Activated CD8-positive, alpha-beta memory T cell treated with anti-CD3 and anti-CD28 coated beads, Interleukin-2, amount 10 ng/mL, durations not matched to agents 7 days and 5 days (primary cell): ENCODE results near the gene C22orf31. TPM values are rescaled to one million over a fixed set of nuclear protein-coding genes. Genes with fewer than 3 reads are reported as not detected.

Experiments
- ATAC-seq: fragments of 150-1000 bp; cut with Tn5 transposase; one replicate; pipeline ENCODE4 v1.10.0; 2021; ENCODE audit warnings: moderate library complexity
- CTCF ChIA-PET: fragments of 350-600 bp; sonication (Branson Sonifier 250); formaldehyde crosslinking; loops from one replicate; lab custom pipeline; 2021; ENCODE audit warnings: antibody characterized with exemption; lab: Charles Lee
- DNase-seq: peaks from one replicate; pipeline ENCODE4 v3.0.0-alpha.2; 2020
- H3K27ac Mint-ChIP-seq: one replicate; pipeline ENCODE4 v1.8.0; 2021; ENCODE audit warnings: mild to moderate bottlenecking, mixed read lengths
- H3K27me3 Mint-ChIP-seq: one replicate; pipeline ENCODE4 v1.8.0; 2021; ENCODE audit warnings: mixed read lengths
- H3K36me3 Mint-ChIP-seq: one replicate; pipeline ENCODE4 v1.8.0; 2021; ENCODE audit warnings: mild to moderate bottlenecking, mixed read lengths
- H3K4me1 Mint-ChIP-seq: one replicate; pipeline ENCODE4 v1.8.0; 2021; ENCODE audit warnings: mixed read lengths
- H3K4me3 Mint-ChIP-seq: one replicate; pipeline ENCODE4 v1.8.0; 2021; ENCODE audit warnings: mild to moderate bottlenecking, moderate library complexity, mixed read lengths
- H3K9me3 Mint-ChIP-seq: one replicate; pipeline ENCODE4 v1.8.0; 2022; ENCODE audit warnings: low read depth, mixed read lengths
- total RNA-seq, 2 experiments: library from RNA; stranded (reverse); gene quantifications; one replicate each; pipeline ENCODE4 v1.2.3, GENCODE V29; 2021

C22orf31 gene
- total RNA-seq, 2 experiments from 2014 or later = not detected

GRCh38 chr22:29060251-29060869 is 1.3 kb downstream of the C22orf31 start:
- no peak for ATAC-seq
- H3K36me3 Mint-ChIP-seq = no peaks in the 10 kb centered on the region
- no peak overlapping the region for H3K27ac Mint-ChIP-seq
- peaks cover 47% of the 10 kb centered on the region for H3K27me3 Mint-ChIP-seq
- no peaks in the 10 kb centered on the region for H3K9me3 Mint-ChIP-seq
- CTCF ChIA-PET = interaction anchor here (1.0 kb wide), 1 partner anchor 20 kb away, joined by 3 read pairs; no protein-coding TSS in a partner anchor
- H3K4me1 Mint-ChIP-seq = peaks cover 3% of the 10 kb centered on the region
- H3K4me3 Mint-ChIP-seq = no peak overlapping the region
- no peak for DNase-seq

- ATAC-seq (no peak), DNase-seq (no peak)
- no peaks in the 10 kb centered on the region for H3K9me3 Mint-ChIP-seq
- no peaks in the 10 kb centered on the region for H3K36me3 Mint-ChIP-seq
- peaks cover 34% of the 10 kb centered on the region for H3K27me3 Mint-ChIP-seq
- no peak overlapping the region for H3K27ac Mint-ChIP-seq
- no peak overlapping the region for H3K4me3 Mint-ChIP-seq
- CTCF ChIA-PET = interaction anchor here (1.5 to 6.5 kb wide), 3 partner anchors 16 to 189 kb away, joined by 3 to 26 read pairs (median 4); no protein-coding TSS in a partner anchor
- no peaks in the 10 kb centered on the region for H3K4me1 Mint-ChIP-seq
Observed at GRCh38 chr22:29056472-29056871, 5.2 kb downstream of the C22orf31 start.

GRCh38 chr22:29055192-29055830 is 6.3 kb downstream of the C22orf31 start:
- no peak for DNase-seq
- H3K4me1 Mint-ChIP-seq = no peaks in the 10 kb centered on the region
- H3K36me3 Mint-ChIP-seq = no peaks in the 10 kb centered on the region
- H3K27ac Mint-ChIP-seq = no peak overlapping the region
- no peaks in the 10 kb centered on the region for H3K9me3 Mint-ChIP-seq
- H3K27me3 Mint-ChIP-seq = peaks cover 22% of the 10 kb centered on the region
- H3K4me3 Mint-ChIP-seq = no peak overlapping the region
- CTCF ChIA-PET = interaction anchor here (1.6 to 6.5 kb wide), 2 partner anchors 14 to 190 kb away, joined by 4 to 26 read pairs; no protein-coding TSS in a partner anchor
- no peak for ATAC-seq

GRCh38 chr22:29054251-29054767 is 7.3 kb downstream of the C22orf31 start:
- Mint-ChIP-seq H3K36me3 (no peaks in the 10 kb centered on the region), H3K4me1 (no peaks in the 10 kb centered on the region), H3K9me3 (no peaks in the 10 kb centered on the region), H3K27ac (no peak overlapping the region), H3K4me3 (no peak overlapping the region), H3K27me3 (peaks cover 18% of the 10 kb centered on the region)
- CTCF ChIA-PET = interaction anchor here (0.9 to 6.5 kb wide), 3 partner anchors 13 to 192 kb away, joined by 3 to 26 read pairs (median 3); no protein-coding TSS in a partner anchor
- DNase-seq = no peak
- no peak for ATAC-seq

DNA sequence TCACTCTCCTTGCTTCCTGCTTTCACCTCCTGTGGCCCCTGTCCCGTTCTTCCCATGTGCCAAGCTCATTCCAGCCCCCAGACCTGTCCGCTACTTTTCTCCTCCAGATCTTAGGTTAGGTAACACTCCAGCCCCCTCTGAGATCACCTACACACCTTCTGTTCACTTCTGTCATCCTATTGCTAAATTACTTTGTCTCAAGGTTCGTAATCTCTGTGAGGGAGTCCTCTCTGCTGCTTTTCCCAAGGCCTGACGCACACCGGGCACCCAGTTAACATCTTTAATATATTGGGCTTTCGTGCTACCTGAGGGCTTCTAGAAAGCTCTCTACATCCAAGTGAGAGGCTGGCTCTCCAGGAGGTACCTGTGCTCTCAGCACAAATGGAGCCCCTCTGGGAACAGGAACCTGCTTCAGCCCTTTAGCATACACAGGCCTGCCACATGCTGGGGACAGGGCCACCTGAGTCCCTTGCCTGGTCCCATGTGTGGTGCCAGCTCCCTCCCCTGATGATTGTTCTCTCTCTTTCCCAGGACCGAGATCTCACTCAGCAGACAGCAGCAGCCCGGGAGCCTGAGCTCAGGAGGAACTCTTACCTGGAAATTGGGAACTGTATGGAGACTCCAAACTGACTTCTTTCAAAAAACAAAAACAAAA is 8.5 kb downstream of the C22orf31 start:
- Mint-ChIP-seq H3K27ac (no peak overlapping the region), H3K27me3 (peaks cover 9% of the 10 kb centered on the region), H3K36me3 (no peaks in the 10 kb centered on the region), H3K4me3 (no peak overlapping the region), H3K9me3 (no peaks in the 10 kb centered on the region), H3K4me1 (no peaks in the 10 kb centered on the region)
- CTCF ChIA-PET = interaction anchor here (1.2 to 6.5 kb wide), 2 partner anchors 10 to 12 kb away, joined by 3 to 26 read pairs; no protein-coding TSS in a partner anchor
- ATAC-seq (no peak), DNase-seq (no peak)

GRCh38 chr22:29050457-29050856 is 11.2 kb downstream of the C22orf31 start:
- Mint-ChIP-seq H3K27me3 (peaks cover 3% of the 10 kb centered on the region), H3K27ac (no peak overlapping the region), H3K36me3 (no peaks in the 10 kb centered on the region), H3K4me1 (no peaks in the 10 kb centered on the region), H3K4me3 (no peak overlapping the region), H3K9me3 (no peaks in the 10 kb centered on the region)
- no peak for DNase-seq
- CTCF ChIA-PET = no interaction called here
- no peak for ATAC-seq

- Mint-ChIP-seq H3K9me3 (no peaks in the 10 kb centered on the region), H3K4me3 (no peak overlapping the region), H3K27ac (no peak overlapping the region), H3K27me3 (peaks cover 1% of the 10 kb centered on the region), H3K36me3 (no peaks in the 10 kb centered on the region), H3K4me1 (no peaks in the 10 kb centered on the region)
- ATAC-seq (no peak), DNase-seq (no peak)
- CTCF ChIA-PET = interaction anchor here (1.5 kb wide), 1 partner anchor 196 kb away, joined by 3 read pairs; no protein-coding TSS in a partner anchor
Observed at GRCh38 chr22:29049655-29050263, 11.9 kb downstream of the C22orf31 start.

DNA sequence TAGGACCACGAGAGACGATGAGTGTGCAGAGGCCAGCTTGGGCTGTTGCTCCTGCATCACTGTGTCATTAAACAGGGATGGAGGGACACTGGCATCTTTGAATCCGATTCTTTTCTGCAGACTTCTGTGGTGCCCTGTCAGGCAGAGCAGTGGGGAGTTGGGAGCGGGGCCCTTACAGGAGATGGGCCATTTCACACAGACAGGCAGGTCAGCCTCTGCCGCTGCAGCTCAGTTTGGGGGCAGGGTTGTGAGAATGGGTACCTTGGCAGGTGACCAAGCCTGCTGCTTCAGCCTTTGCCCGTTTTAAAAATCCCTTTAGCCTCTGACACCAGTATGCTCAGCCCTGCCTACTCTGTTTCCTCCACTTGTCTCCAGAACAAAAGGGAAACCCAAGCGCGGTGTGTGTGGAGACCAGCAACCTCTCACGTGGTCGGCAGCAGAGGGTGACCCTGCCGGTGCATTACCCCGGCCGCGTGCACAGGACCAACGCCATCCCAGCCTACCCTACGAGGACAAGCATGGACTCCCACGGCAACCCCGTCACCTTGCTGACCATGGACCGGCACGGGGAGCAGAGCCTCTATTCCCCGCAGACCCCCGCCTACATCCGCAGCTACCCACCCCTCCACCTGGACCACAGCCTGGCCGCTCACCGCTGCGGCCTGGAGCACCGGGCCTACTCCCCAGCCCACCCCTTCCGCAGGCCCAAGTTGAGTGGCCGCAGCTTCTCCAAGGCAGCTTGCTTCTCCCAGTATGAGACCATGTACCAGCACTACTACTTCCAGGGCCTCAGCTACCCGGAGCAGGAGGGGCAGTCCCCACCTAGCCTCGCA is 12.6 kb downstream of the C22orf31 start:
- ATAC-seq = no peak
- H3K4me1 Mint-ChIP-seq = no peaks in the 10 kb centered on the region
- CTCF ChIA-PET = interaction anchor here (1.5 kb wide), 1 partner anchor 196 kb away, joined by 3 read pairs; no protein-coding TSS in a partner anchor
- no peak for DNase-seq
- H3K9me3 Mint-ChIP-seq = no peaks in the 10 kb centered on the region
- no peaks in the 10 kb centered on the region for H3K27me3 Mint-ChIP-seq
- H3K27ac Mint-ChIP-seq = no peak overlapping the region
- H3K4me3 Mint-ChIP-seq = no peak overlapping the region
- no peaks in the 10 kb centered on the region for H3K36me3 Mint-ChIP-seq

DNA sequence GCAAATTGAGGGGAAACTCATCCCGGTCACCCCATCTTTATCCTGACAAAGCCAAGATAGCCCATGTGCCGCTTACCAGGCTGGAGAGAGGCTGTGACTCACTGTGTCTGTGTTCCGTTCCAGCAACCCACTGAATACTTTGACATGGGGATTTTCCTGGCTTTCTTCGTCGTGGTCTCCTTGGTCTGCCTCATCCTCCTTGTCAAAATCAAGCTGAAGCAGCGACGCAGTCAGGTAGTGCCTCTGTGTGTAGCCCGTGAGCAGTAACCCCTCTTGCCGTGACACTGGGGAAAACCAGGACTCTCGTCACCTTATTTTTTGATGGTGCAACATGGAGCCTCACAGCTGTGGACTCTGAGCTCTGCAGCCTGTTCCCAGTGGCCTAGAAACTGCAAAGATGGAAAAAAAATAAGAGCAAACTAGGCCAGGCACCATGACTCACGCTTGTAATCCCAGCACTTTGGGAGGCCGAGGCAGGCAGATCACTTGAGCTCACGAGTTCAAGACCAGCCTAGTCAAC is 16.9 kb downstream of the C22orf31 start:
- Mint-ChIP-seq H3K9me3 (no peaks in the 10 kb centered on the region), H3K27ac (no peak overlapping the region), H3K27me3 (peaks cover 12% of the 10 kb centered on the region), H3K36me3 (no peaks in the 10 kb centered on the region), H3K4me1 (no peaks in the 10 kb centered on the region), H3K4me3 (no peak overlapping the region)
- ATAC-seq (no peak), DNase-seq (no peak)
- CTCF ChIA-PET = interaction anchor here (0.7 to 6.1 kb wide), 2 partner anchors 187 to 192 kb away, joined by 4 to 56 read pairs; no protein-coding TSS in a partner anchor

DNA sequence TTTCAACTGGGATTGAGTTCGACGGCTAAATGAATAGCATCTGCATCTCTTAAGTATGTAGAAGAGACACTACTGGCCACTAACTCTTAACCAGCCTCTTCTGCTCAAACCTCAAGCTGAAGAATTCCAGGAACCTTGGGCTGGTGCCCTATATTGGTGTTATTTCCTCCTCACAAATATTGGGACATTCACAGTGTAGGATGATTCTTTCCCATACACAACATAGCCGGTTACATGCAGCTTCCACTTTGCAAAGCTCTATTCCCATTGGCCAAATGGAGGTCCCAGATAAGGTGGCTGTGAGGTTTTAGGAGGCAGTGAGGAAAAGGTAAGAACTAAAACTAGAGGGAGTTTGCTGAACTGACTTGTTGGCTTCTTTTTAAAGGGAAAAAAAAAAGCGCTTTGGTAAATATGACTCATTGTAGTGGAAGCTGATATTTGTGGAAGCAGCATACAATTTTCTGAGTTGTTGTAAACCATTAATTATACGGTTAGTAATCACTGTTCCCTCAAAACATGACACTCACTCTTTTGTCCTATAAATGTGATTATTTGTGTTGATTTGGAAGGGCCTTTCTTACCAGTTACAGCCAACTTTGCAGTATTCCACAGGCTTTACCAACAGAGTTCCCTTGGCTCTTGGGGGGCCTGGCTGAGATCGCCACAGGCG is 17.6 kb downstream of the C22orf31 start:
- ATAC-seq (no peak), DNase-seq (no peak)
- no peaks in the 10 kb centered on the region for H3K9me3 Mint-ChIP-seq
- no peaks in the 10 kb centered on the region for H3K36me3 Mint-ChIP-seq
- H3K27me3 Mint-ChIP-seq = peaks cover 15% of the 10 kb centered on the region
- CTCF ChIA-PET = interaction anchor here (0.5 to 6.1 kb wide), 6 partner anchors 9 to 445 kb away, joined by 3 to 56 read pairs (median 4); no protein-coding TSS in a partner anchor
- no peak overlapping the region for H3K27ac Mint-ChIP-seq
- H3K4me1 Mint-ChIP-seq = no peaks in the 10 kb centered on the region
- H3K4me3 Mint-ChIP-seq = no peak overlapping the region

GRCh38 chr22:29041408-29041807 is 20.2 kb downstream of the C22orf31 start:
- Mint-ChIP-seq H3K36me3 (no peaks in the 10 kb centered on the region), H3K27me3 (peaks cover 28% of the 10 kb centered on the region), H3K27ac (no peak overlapping the region), H3K9me3 (no peaks in the 10 kb centered on the region), H3K4me1 (no peaks in the 10 kb centered on the region), H3K4me3 (no peak overlapping the region)
- CTCF ChIA-PET = interaction anchor here (0.7 to 6.1 kb wide), 29 partner anchors 10 to 1021 kb away, joined by 3 to 56 read pairs (median 4); partner anchors contain the start of genes XBP1 and ZNRF3
- ATAC-seq (no peak), DNase-seq (no peak)
